ENCODE data around the gene SLC8A1.

The SLC8A1 gene

GRCh38 chr2:40048506-40048905 lies 403.4 kb downstream of the SLC8A1 start:
- DNase-seq (ENCODE audit: low read depth in 2 of 2), result no peak

GRCh38 chr2:40047406-40047805 lies 404.5 kb downstream of the SLC8A1 start:
- DNase-seq (ENCODE audit: low read depth in 2 of 2), result no peak

Data from stimulated activated CD8-positive, alpha-beta memory T cell treated with anti-CD3 and anti-CD28 coated beads, Interleukin-15, amount 100 ng/mL, for 4 hours (primary cell).